ENCODE results near the gene SDCCAG8.
A peak's percentile ranks its signal among the peaks of the same experiment; 100 is the strongest.
"Not testable (repeated sequence)": the region's sequence is repeated elsewhere in the genome, so short reads cannot be mapped to it uniquely, and the experiment has no call there.

The SDCCAG8 gene

DNA sequence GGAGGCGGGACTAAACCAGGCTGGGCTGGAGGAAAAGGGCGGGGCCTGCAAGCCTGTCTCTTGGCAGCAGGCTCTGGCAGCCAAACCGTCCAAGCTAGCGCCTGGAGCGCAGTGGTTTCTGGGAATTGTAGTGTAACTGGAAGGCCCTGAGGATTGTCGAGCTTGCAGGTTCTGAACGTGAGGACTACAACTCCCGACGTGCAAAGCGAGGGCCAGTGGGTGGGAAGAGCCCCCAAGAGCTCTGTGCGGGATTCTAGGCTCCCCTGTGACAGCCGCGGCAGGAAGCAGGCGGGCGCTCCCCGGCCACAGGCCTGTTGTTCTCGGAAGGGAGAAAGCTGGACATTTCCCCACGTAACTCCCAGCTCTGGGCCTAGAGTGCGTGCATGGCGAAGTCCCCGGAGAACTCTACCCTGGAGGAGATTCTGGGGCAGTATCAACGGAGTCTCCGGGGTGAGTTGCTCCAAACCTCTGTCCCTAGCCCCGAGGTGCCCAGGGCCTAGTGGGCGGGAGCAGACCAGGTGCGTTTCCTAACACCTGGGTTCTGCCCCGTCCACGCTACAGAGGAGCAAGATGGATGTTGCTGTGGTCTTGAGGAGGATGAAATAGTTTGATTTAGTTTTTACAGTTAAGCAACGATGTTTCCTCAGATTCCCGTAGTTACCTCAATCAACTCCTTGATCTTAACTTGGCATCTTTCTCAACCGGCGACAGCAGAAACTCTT, at the start of gene SDCCAG8:
SDCCAG8 (plus strand) TSS at position 251 of the 722 bp plus-strand sequence; CDS start at position 384, 133 bp downstream.
- peak; percentile 78 to 91 (median 87) for DNase-seq (ENCODE audit: low read depth in 3 of 3)

DNA sequence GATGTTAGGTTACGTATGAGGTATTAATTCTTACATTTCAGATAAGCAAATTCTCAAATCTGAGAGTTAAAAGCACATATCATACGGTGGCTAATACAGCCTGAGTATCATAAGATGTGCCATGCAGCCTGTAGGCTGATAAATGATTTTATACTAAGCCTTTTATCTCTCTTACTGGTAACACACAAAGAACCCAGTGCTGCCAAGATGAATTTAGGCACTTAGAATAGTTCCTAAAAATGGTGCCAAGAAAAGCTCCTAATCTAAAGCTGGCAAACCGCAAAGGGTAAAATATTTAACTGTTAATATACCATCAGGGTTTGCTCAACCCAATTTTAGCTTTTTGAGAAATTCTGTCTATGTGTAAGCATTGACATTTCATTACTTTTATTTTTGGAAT, 43.9 kb upstream of the SDCCAG8 start:
- not testable (repeated sequence) for DNase-seq (ENCODE audit: low read depth in 3 of 3)

DNA sequence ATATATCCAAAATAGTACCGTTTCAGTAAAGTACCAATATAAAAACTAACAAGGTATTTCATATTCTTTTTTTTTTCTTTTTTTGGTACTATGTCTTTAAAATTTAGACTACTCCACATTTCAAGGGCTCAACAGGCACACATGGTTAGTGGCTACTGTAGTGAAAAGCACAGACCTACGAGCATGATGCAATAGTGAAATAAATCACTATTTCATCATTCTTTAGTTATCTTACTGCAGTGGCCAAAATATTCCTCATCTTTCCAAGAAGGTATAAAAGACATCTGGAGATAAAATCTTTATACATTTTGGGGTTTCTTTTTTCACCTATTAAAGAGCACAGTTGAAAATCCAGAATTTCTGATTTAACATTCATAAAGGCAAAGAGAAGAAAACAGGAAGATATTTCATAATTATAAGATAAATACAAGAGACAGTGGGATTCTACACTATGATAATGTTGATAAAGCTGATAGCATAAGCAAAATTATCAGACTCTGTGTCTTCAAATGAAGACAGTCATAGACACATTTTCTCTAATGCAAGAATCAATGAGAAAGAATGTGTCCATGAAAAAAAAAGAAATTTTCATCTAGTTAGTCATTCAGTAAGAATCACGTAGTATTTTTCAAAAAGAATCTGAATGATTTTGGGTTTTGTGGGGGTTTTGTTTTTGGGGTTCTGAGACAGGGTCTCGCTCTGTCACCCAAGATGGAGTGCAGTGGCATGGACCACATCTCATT, 42.6 kb upstream of the SDCCAG8 start:
- no peak for DNase-seq (ENCODE audit: low read depth in 3 of 3)

DNA sequence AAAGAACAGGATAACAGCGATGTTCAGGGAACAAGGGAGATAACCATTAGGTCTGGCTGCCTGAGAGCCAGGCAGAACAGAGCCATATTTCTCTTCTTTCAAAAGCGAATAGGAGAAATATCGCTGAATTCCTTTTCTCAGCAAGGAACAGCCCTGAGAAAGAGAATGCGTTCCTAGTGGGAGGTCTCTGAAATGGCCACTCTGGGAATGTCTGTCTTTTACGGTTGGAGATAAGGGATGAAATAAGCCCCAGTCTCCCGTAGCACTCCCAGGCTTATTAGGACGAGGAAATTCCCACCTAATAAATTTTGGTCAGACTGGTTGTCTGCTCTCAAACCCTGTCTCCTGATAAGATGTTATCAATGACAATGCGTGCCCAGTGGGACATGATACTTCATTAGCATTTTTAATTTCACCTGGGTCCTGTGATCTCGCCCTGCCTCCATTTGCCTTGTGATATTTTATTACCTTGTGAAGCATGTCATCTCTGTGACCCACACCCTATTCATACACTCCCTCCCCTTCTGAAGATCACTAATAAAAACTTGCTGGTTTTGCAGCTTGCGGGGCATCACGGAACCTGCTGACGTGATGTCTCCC, 40.5 kb upstream of the SDCCAG8 start:
- not testable (repeated sequence) for DNase-seq (ENCODE audit: low read depth in 3 of 3)

DNA sequence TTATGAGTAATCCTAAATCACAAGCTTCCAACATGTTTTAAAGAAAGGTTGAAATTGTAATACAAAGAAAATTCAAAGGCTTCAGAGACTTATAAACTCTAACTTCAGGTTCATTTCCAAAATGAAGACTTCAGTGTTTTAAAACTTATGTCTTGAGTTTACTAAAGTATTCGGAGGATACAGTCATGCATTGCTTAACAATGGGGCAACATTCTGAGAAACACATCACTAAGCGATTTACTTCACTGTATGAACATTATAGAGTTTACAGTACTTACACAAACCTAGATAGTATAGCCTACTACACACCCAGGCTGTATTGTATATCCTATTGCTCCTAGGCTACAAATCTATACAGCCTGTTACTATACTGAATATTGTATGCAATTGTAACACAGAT, 39.1 kb upstream of the SDCCAG8 start:
- DNase-seq (ENCODE audit: low read depth in 3 of 3), result no peak

DNA sequence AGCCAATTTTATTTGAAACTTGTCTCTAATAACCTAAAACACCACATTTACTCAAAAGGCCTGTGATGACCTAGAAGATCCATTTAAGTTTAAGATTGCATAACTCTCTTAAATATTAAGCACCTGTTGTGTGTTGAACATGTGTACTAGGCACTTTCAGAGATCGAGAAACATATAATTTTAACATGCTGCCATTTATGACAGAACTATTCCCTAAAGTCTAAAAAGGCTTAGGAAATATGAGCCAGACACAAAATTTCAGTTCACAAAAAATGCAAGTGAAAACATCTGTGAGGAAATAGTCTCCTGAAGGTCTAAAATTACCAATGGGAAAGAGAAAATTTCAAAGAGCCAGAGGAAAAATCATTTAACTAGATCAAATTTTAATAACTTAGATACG, 38.5 kb upstream of the SDCCAG8 start:
- DNase-seq (ENCODE audit: low read depth in 3 of 3), result no peak

DNA sequence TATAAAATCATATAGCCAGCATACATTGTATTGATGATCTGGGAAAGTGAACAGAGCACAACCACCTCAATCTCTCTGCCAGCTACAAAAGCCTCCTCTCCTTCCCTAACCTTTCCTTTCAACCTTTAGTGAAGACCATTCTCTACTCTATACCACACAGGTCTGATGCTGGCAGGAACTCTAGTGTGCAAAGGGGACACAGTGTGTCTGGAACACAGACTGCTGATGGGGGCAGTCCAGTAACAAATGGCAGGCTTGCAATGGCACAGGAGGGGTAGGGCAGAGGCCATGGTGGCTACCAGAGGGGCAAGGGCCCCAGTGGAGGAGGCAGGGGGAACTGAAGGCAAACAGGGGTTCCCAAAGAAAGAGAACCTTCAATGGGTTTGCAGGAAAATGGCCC, 37.8 kb upstream of the SDCCAG8 start:
- DNase-seq (ENCODE audit: low read depth in 3 of 3), result no peak

DNA sequence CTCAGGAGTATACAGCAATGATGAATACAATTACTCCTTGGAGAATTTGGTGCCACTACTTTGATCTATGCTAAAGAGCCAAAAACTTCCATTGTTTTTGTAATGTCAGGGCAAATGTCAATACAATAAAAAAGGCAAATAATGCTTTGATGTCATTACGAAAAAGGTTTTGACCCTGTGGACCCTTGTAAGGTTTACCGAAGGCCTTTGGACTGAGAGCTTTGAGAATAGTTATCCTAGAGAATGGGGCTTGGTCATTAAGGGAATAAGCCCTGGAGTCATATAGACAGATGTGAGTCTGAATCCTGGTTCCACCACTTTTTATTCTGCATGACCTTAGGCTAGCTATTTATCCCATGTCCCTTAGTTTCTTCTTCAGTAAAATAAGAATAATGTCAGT, 28.2 kb upstream of the SDCCAG8 start:
- no peak for DNase-seq (ENCODE audit: low read depth in 3 of 3)

GRCh38 chr1:243229526-243229925, 26.3 kb upstream of the SDCCAG8 start:
- DNase-seq (ENCODE audit: low read depth in 3 of 3), result no peak

- no peak for DNase-seq (ENCODE audit: low read depth in 3 of 3)
Observed at GRCh38 chr1:243230914-243231313, 24.9 kb upstream of the SDCCAG8 start.

- no peak for DNase-seq (ENCODE audit: low read depth in 3 of 3)
Observed at GRCh38 chr1:243233908-243234307, 21.9 kb upstream of the SDCCAG8 start.

- DNase-seq (ENCODE audit: low read depth in 3 of 3), result no peak
Observed at GRCh38 chr1:243234978-243235647, 20.7 kb upstream of the SDCCAG8 start.

GRCh38 chr1:243236604-243237252, 19.1 kb upstream of the SDCCAG8 start:
- no peak for DNase-seq (ENCODE audit: low read depth in 3 of 3)

GRCh38 chr1:243244432-243244841, 11.4 kb upstream of the SDCCAG8 start:
- DNase-seq (ENCODE audit: low read depth in 3 of 3), result no peak

- no peak for DNase-seq (ENCODE audit: low read depth in 3 of 3)
Observed at GRCh38 chr1:243246916-243247315, 8.9 kb upstream of the SDCCAG8 start.

GRCh38 chr1:243247901-243248300, 7.9 kb upstream of the SDCCAG8 start:
- no peak for DNase-seq (ENCODE audit: low read depth in 3 of 3)

GRCh38 chr1:243249214-243249613, 6.6 kb upstream of the SDCCAG8 start:
- no peak for DNase-seq (ENCODE audit: low read depth in 3 of 3)

- DNase-seq (ENCODE audit: low read depth in 3 of 3), result no peak
Observed at GRCh38 chr1:243250102-243250501, 5.7 kb upstream of the SDCCAG8 start.

DNA sequence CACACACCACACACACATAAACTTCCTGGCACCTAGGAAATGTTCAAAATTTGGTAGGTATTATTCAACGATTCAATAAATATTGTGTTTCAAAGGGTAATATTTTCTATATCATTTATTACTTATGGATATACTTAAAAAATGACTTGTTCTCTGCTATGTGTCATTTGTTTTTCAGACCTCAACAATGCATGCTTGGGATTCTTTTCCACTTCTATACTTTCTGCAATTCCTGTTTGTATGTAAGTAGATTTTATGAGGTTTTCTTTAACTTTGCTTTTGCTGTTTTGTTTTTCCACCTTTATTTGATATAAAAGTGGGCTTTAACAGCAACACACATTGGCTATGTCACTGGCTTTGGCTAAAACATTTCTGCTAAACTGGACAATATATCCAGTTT, 4.3 kb upstream of the SDCCAG8 start:
- no peak for DNase-seq (ENCODE audit: low read depth in 3 of 3)

GRCh38 chr1:243253211-243253925, 2.5 kb upstream of the SDCCAG8 start:
- DNase-seq (ENCODE audit: low read depth in 3 of 3), result no peak

DNA sequence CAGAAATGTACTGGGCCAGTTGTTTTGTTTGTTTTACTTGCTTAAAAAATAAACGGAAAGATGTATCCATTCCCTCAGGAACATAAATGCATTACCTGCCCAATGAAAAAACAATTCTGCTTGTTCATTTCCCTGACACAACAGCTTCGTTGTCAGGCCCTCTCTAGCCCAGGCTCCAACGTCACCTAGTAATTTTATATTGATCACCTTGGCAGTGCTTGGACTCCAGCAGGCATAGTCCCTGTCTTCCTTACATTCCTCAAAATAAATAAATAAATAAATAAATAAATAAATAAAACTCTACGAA, 2.0 kb upstream of the SDCCAG8 start:
- no peak for DNase-seq (ENCODE audit: low read depth in 3 of 3)
